PC-3 (cell line): ENCODE data around the gene HSPA8. TPM values are rescaled to one million over a fixed set of nuclear protein-coding genes. Genes with fewer than 3 reads are reported as not detected.

ENCODE experiments used
- ATAC-seq: fragments of 200-7000 bp; cut with Tn5 transposase; 2 replicates; pipeline ENCODE4 v1.9.1; 2020; ENCODE audit warnings: mild to moderate bottlenecking, moderate library complexity
- BruUV-seq: library from RNA; stranded (reverse); fragments of 400-500 nt; replicated peaks from 2 replicates; lab custom pipeline; 2021; lab: Mats Ljungman, UMichigan
- CTCF ChIA-PET: fragments of 300-600 bp; sonication (Branson Sonifier 250); formaldehyde crosslinking; loops from one replicate; lab custom pipeline; 2022; ENCODE audit warnings: antibody characterized with exemption; lab: Charles Lee
- POLR2A ChIA-PET: fragments of 300-600 bp; sonication (Branson Sonifier 250); formaldehyde crosslinking; loops from one replicate; lab custom pipeline; 2022; ENCODE audit warnings: antibody characterized with exemption; ENCODE audit not compliant: unreplicated experiment; lab: Charles Lee
- DNase-seq: peaks from one replicate; pipeline ENCODE4 v3.0.0-alpha.2; 2015
- H2AFZ ChIP-seq: fragments of 300-600 bp; sonication (generic); 2 replicates; pipeline ENCODE4 v1.6.0; 2016; ENCODE audit warnings: antibody characterized with exemption, low read length
- H3F3A ChIP-seq: fragments of 300-600 bp; sonication (generic); one replicate; pipeline ENCODE4 v1.6.0; 2017; ENCODE audit warnings: antibody characterized with exemption, low read length, control low read depth, mild to moderate bottlenecking; ENCODE audit not compliant: unreplicated experiment
- H3K27ac ChIP-seq: fragments of 300-600 bp; sonication (generic); 2 replicates; pipeline ENCODE4 v1.5.1; 2016; ENCODE audit warnings: mild to moderate bottlenecking, low read length
- H3K27me3 ChIP-seq: fragments of 300-600 bp; sonication (generic); 2 replicates; pipeline ENCODE4 v1.6.1; 2016; ENCODE audit warnings: low read length, mixed read lengths
- H3K36me3 ChIP-seq: fragments of 300-600 bp; sonication (generic); 2 replicates; pipeline ENCODE4 v1.6.1; 2016; ENCODE audit warnings: low read depth, mixed run types, low read length, mixed read lengths
- H3K4me1 ChIP-seq: fragments of 300-600 bp; sonication (generic); 2 replicates; pipeline ENCODE4 v1.5.1; 2016; ENCODE audit warnings: low read length; ENCODE audit not compliant: insufficient read depth
- H3K4me2 ChIP-seq: fragments of 300-600 bp; sonication (generic); 2 replicates; pipeline ENCODE4 v1.6.0; 2016; ENCODE audit warnings: low read length
- H3K4me3 ChIP-seq: fragments of 300-600 bp; sonication (generic); 2 replicates; pipeline ENCODE4 v1.5.1; 2016; ENCODE audit warnings: mild to moderate bottlenecking, low read length, mixed read lengths
- H3K79me2 ChIP-seq: fragments of 300-600 bp; sonication (generic); 2 replicates; pipeline ENCODE4 v1.6.1; 2017; ENCODE audit warnings: low read length, mixed read lengths
- H3K9ac ChIP-seq: fragments of 300-600 bp; sonication (generic); 2 replicates; pipeline ENCODE4 v1.6.0; 2016; ENCODE audit warnings: mild to moderate bottlenecking, low read length
- H3K9me2 ChIP-seq: fragments of 300-600 bp; sonication (generic); replicated peaks from 2 replicates; pipeline ENCODE4 v1.6.1; 2016; ENCODE audit warnings: mixed run types, low read length, mixed read lengths
- H3K9me3 ChIP-seq: fragments of 300-600 bp; sonication (generic); 2 replicates; pipeline ENCODE4 v1.6.1; 2016; ENCODE audit warnings: low read length, mixed read lengths
- H4K20me1 ChIP-seq: fragments of 300-600 bp; sonication (generic); 2 replicates; pipeline ENCODE4 v1.6.1; 2016; ENCODE audit warnings: low read length, mixed read lengths
- CTCF ChIP-seq: fragments of 300-600 bp; sonication (generic); conservative IDR thresholded peaks from 2 replicates; pipeline ENCODE4 v1.5.1; 2017; ENCODE audit warnings: antibody characterized with exemption, low read depth, mild to moderate bottlenecking, low read length
- EZH2 ChIP-seq: fragments of 300-600 bp; sonication (generic); IDR thresholded peaks from one replicate; pipeline ENCODE4 v1.6.1; 2017; ENCODE audit warnings: antibody characterized with exemption, mild to moderate bottlenecking, low read length; ENCODE audit not compliant: unreplicated experiment
- EZH2phosphoT487 ChIP-seq: fragments of 300-600 bp; sonication (generic); IDR thresholded peaks from 2 replicates; pipeline ENCODE4 v1.6.1; 2018; ENCODE audit warnings: mild to moderate bottlenecking, antibody characterized with exemption, low read length, borderline replicate concordance
- intact Hi-C: fragments of 100-400 bp; cut with micrococcal nuclease; formaldehyde crosslinking; loops from 2 replicates; pipeline ENCODE4 v1.9.0; 2023
- total RNA-seq: library from RNA; depleted of rRNA; stranded (reverse); fragments of >200 nt; gene quantifications from 2 replicates; pipeline ENCODE4 v1.2.3, GENCODE V29; 2014

HSPA8 gene
- total RNA-seq, 1 experiment from 2014 or later, result 2,484 TPM

GRCh38 chr11:123103326-123103980 is 41.5 kb upstream of the HSPA8 start:
- Histone ChIP-seq H3K4me1 (0 out of 2 replicates have a peak, but pooled peaks cover 4% of the 10 kb centered on the region), H4K20me1 (no peaks in the 10 kb centered on the region), H3K36me3 (no peaks in the 10 kb centered on the region), H3F3A (no peaks in the 10 kb centered on the region), H3K9me3 (no peaks in the 10 kb centered on the region), H3K4me3 (no peak overlapping the region), H3K79me2 (no peaks in the 10 kb centered on the region), H3K27me3 (no peaks in the 10 kb centered on the region), H3K27ac (no peak overlapping the region), H3K9ac (no peak overlapping the region), H3K9me2 (no peaks in the 10 kb centered on the region), H3K4me2 (no peak overlapping the region), H2AFZ (no peak overlapping the region)
- intact Hi-C loops, result loop anchor here (2.0 kb wide), 1 partner anchor 143 kb away; no protein-coding TSS in a partner anchor
- ATAC-seq, result peak; percentile 75
- ChIA-PET POLR2A (interaction anchor here (0.7 kb wide), 1 partner anchor 12 kb away, joined by 3 read pairs; no protein-coding TSS in a partner anchor), CTCF (interaction anchor here (0.5 to 2.5 kb wide), 14 partner anchors 8 to 302 kb away, joined by 3 to 46 read pairs (median 4); no protein-coding TSS in a partner anchor)
- BruUV-seq, result no TSS peak
- peak; percentile 87 for DNase-seq
- TF ChIP-seq CTCF, result peak; percentile 93
- TF ChIP-seq EZH2phosphoT487, result no peak

GRCh38 chr11:123100379-123101085 is 38.6 kb upstream of the HSPA8 start:
- DNase-seq (no peak), ATAC-seq (no peak; the same call in 1 of the 2 replicates)
- no peaks in the 10 kb centered on the region for H3K9me2 ChIP-seq
- ChIA-PET POLR2A (no interaction called here), CTCF (interaction anchor here (0.5 kb wide), 1 partner anchor 38 kb away, joined by 16 read pairs; the partner anchor contains the start of gene HSPA8)
- no TSS peak for BruUV-seq
- H3K27me3 ChIP-seq, result no peaks in the 10 kb centered on the region
- H3K9ac ChIP-seq, result no peak overlapping the region
- H3K4me1 ChIP-seq, result 0 out of 2 replicates have a peak, but pooled peaks cover 4% of the 10 kb centered on the region
- no peak overlapping the region for H3K4me2 ChIP-seq
- peaks cover 3% of the 10 kb centered on the region; the same call in 1 of the 2 replicates for H3K36me3 ChIP-seq
- H3K27ac ChIP-seq, result no peak overlapping the region
- H3K79me2 ChIP-seq, result no peaks in the 10 kb centered on the region
- H3F3A ChIP-seq, result no peaks in the 10 kb centered on the region
- no peak for TF ChIP-seq CTCF
- no peak for TF ChIP-seq EZH2
- no peak for TF ChIP-seq EZH2phosphoT487
- intact Hi-C loops, result no loop called here
- no peak overlapping the region for H3K4me3 ChIP-seq
- H3K9me3 ChIP-seq, result no peaks in the 10 kb centered on the region
- H2AFZ ChIP-seq, result no peak overlapping the region
- H4K20me1 ChIP-seq, result no peaks in the 10 kb centered on the region
